ENCODE data around the gene SIPA1L3.

GRCh38 chr19:38095411-38096308 lies 188.7 kb downstream of the SIPA1L3 start:
- peak; percentile 83 for TF ChIP-seq CTCF (IDR thresholded peaks at IDR 0.05; ENCODE audit: low read depth, low read length)
- TF ChIP-seq EZH2phosphoT487 (IDR thresholded peaks at IDR 0.05; ENCODE audit: low read depth), result no peak

All from OCI-LY3 (cell line).